ENCODE results near the gene SYMPK. TPM values are rescaled to one million over a fixed set of nuclear protein-coding genes. Genes with fewer than 3 reads are reported as not detected.

The SYMPK gene
- polyA plus RNA-seq, 1 of the 3 experiments (the other 2 are of a cell fraction), result 92.7 TPM

- Histone ChIP-seq H3K9me2 (no peaks in the 10 kb centered on the region), H3K79me2 (ENCODE audit: insufficient read depth) (no peaks in the 10 kb centered on the region; the same call in 1 of the 2 replicates), H3K4me1 (ENCODE audit: control insufficient read depth in 1 of 2, insufficient read depth in 2 of 2, low read depth in 1 of 2, low read length in 1 of 2) (no peaks in the 10 kb centered on the region; a peak in 1 of 4 replicates), H3K27me3 (ENCODE audit: insufficient read depth) (no peaks in the 10 kb centered on the region), H2AFZ (ENCODE audit: low read depth) (no peak overlapping the region), H3K9ac (no peak overlapping the region), H3K4me3 (ENCODE audit: low read depth in 2 of 2, low read length in 1 of 2) (no peak overlapping the region), H3K9me3 (no peaks in the 10 kb centered on the region), H3K27ac (ENCODE audit: low read depth in 2 of 2, low read length in 1 of 2) (no peak overlapping the region), H3K4me2 (no peak overlapping the region), H3K36me3 (replicated peaks in 1 of 2; ENCODE audit: control insufficient read depth in 1 of 2, insufficient read depth in 2 of 2, low read length in 1 of 2) (peaks cover 8 to 19% of the 10 kb centered on the region in 2 experiments), H3F3A (replicated peaks; ENCODE audit: insufficient read depth) (peaks cover 4% of the 10 kb centered on the region), H4K20me1 (ENCODE audit: insufficient read depth) (no peaks in the 10 kb centered on the region)
- ChIA-PET POLR2A (no interaction called here), CTCF (interaction anchor here (1.5 kb wide), 1 partner anchor 13 kb away, joined by 4 read pairs; no protein-coding TSS in a partner anchor)
- DNase-seq, result no peak
- 91% methylated on average over 9 of the region's 9 CpGs for WGBS (ENCODE audit: low lambda C conversion rate)
- TF ChIP-seq TCF12 (IDR thresholded peaks at IDR 0.05) (no peak), RFX5 (IDR thresholded peaks at IDR 0.05; ENCODE audit: low read length) (no peak), MEF2A (IDR thresholded peaks at IDR 0.05; ENCODE audit: borderline replicate concordance, low read depth) (no peak)
Measured at GRCh38 chr19:45895519-45895972, 32.6 kb upstream of the SYMPK start.

DNA sequence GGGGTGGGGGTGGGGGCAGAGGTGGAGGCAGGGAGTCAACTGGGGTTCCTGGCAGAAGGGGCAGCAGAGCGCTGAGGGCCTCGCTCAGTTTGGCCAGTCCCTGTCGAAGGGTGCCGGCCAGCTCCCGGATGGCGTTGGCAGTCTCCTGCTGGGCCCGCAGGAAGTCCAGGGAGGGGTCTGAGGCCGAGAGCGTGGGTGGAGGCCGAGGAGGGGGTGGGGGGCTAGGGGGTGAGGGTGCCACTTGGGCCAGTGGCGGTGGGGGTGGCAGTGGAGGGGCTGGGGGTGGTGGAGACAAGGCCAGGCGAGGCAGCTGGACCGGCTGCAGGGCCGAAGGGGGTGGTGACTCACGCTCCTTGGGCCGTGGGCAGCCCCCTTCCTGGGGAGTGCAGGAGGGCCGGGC lies 27.9 kb upstream of the SYMPK start:
- ChIA-PET POLR2A (no interaction called here), CTCF (interaction anchor here (3.4 kb wide), 1 partner anchor 74 kb away, joined by 12 read pairs; no protein-coding TSS in a partner anchor)
- H3F3A ChIP-seq (replicated peaks; ENCODE audit: insufficient read depth), result peaks cover 20% of the 10 kb centered on the region
- H4K20me1 ChIP-seq (ENCODE audit: insufficient read depth), result no peaks in the 10 kb centered on the region
- peaks cover 0 to 10% of the 10 kb centered on the region in 2 experiments for H3K36me3 ChIP-seq (replicated peaks in 1 of 2; ENCODE audit: control insufficient read depth in 1 of 2, insufficient read depth in 2 of 2, low read length in 1 of 2)
- 89% methylated on average over 7 of the region's 17 CpGs for WGBS (ENCODE audit: low lambda C conversion rate)
- H3K4me2 ChIP-seq, result no peak overlapping the region
- TF ChIP-seq REST (IDR thresholded peaks at IDR 0.05; ENCODE audit: low read depth, low read length) (no peak), TAF1 (IDR thresholded peaks at IDR 0.05; ENCODE audit: borderline replicate concordance, low read depth, low read length) (no peak), ZBTB33 (IDR thresholded peaks at IDR 0.05; ENCODE audit: borderline replicate concordance, low read depth) (no peak), RCOR1 (IDR thresholded peaks at IDR 0.05; ENCODE audit: low read length) (no peak), TCF12 (IDR thresholded peaks at IDR 0.05) (no peak), POLR2AphosphoS5 (IDR thresholded peaks at IDR 0.05; ENCODE audit: low read depth, low read length) (no peak), GABPA (IDR thresholded peaks at IDR 0.05; ENCODE audit: low read depth) (no peak), EP300 (IDR thresholded peaks at IDR 0.05; ENCODE audit: borderline replicate concordance in 1 of 2, low read depth in 1 of 2, low read length in 1 of 2) (no peak), FOSL2 (IDR thresholded peaks at IDR 0.05; ENCODE audit: borderline replicate concordance, low read depth) (no peak), MEF2A (IDR thresholded peaks at IDR 0.05; ENCODE audit: borderline replicate concordance, low read depth) (no peak), TEAD4 (IDR thresholded peaks at IDR 0.05; ENCODE audit: borderline replicate concordance, insufficient read depth) (no peak), RFX5 (IDR thresholded peaks at IDR 0.05; ENCODE audit: low read length) (no peak)
- TF ChIP-seq, protein P1, sequence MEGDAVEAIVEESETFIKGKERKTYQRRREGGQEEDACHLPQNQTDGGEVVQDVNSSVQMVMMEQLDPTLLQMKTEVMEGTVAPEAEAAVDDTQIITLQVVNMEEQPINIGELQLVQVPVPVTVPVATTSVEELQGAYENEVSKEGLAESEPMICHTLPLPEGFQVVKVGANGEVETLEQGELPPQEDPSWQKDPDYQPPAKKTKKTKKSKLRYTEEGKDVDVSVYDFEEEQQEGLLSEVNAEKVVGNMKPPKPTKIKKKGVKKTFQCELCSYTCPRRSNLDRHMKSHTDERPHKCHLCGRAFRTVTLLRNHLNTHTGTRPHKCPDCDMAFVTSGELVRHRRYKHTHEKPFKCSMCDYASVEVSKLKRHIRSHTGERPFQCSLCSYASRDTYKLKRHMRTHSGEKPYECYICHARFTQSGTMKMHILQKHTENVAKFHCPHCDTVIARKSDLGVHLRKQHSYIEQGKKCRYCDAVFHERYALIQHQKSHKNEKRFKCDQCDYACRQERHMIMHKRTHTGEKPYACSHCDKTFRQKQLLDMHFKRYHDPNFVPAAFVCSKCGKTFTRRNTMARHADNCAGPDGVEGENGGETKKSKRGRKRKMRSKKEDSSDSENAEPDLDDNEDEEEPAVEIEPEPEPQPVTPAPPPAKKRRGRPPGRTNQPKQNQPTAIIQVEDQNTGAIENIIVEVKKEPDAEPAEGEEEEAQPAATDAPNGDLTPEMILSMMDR (IDR thresholded peaks at IDR 0.05), result no peak
- TF ChIP-seq, protein P2, sequence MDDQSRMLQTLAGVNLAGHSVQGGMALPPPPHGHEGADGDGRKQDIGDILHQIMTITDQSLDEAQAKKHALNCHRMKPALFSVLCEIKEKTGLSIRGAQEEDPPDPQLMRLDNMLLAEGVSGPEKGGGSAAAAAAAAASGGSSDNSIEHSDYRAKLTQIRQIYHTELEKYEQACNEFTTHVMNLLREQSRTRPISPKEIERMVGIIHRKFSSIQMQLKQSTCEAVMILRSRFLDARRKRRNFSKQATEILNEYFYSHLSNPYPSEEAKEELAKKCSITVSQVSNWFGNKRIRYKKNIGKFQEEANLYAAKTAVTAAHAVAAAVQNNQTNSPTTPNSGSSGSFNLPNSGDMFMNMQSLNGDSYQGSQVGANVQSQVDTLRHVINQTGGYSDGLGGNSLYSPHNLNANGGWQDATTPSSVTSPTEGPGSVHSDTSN (IDR thresholded peaks at IDR 0.05), result no peak
- no peak overlapping the region for H2AFZ ChIP-seq (ENCODE audit: low read depth)
- no peaks in the 10 kb centered on the region for H3K9me2 ChIP-seq
- no peak overlapping the region for H3K4me3 ChIP-seq (ENCODE audit: low read depth in 2 of 2, low read length in 1 of 2)
- no peak for DNase-seq
- H3K4me1 ChIP-seq (ENCODE audit: control insufficient read depth in 1 of 2, insufficient read depth in 2 of 2, low read depth in 1 of 2, low read length in 1 of 2), result peaks cover 0 to 5% of the 10 kb centered on the region in 2 experiments; a peak in 1 of 4 replicates
- H3K9me3 ChIP-seq, result no peaks in the 10 kb centered on the region
- H3K79me2 ChIP-seq (ENCODE audit: insufficient read depth), result no peaks in the 10 kb centered on the region; the same call in 1 of the 2 replicates
- no peak overlapping the region for H3K27ac ChIP-seq (ENCODE audit: low read depth in 2 of 2, low read length in 1 of 2)
- no peak overlapping the region for H3K9ac ChIP-seq
- H3K27me3 ChIP-seq (ENCODE audit: insufficient read depth), result no peaks in the 10 kb centered on the region

Data from SK-N-SH (cell line).